NCI-H146 (cell line): Measurements from ENCODE around the gene CFAP221.

Source experiments
- DNase-seq: peaks from one replicate; lab custom pipeline; 2025; lab: John Stamatoyannopoulos, UW

Gene CFAP221

GRCh38 chr2:119681203-119681867, 137.1 kb downstream of the CFAP221 start:
- no peak for DNase-seq

GRCh38 chr2:119681868-119682220, 137.6 kb downstream of the CFAP221 start:
- no peak for DNase-seq

GRCh38 chr2:119682578-119682977, 138.3 kb downstream of the CFAP221 start:
- no peak for DNase-seq

GRCh38 chr2:119683074-119683712, 138.9 kb downstream of the CFAP221 start:
- DNase-seq: no peak

DNA sequence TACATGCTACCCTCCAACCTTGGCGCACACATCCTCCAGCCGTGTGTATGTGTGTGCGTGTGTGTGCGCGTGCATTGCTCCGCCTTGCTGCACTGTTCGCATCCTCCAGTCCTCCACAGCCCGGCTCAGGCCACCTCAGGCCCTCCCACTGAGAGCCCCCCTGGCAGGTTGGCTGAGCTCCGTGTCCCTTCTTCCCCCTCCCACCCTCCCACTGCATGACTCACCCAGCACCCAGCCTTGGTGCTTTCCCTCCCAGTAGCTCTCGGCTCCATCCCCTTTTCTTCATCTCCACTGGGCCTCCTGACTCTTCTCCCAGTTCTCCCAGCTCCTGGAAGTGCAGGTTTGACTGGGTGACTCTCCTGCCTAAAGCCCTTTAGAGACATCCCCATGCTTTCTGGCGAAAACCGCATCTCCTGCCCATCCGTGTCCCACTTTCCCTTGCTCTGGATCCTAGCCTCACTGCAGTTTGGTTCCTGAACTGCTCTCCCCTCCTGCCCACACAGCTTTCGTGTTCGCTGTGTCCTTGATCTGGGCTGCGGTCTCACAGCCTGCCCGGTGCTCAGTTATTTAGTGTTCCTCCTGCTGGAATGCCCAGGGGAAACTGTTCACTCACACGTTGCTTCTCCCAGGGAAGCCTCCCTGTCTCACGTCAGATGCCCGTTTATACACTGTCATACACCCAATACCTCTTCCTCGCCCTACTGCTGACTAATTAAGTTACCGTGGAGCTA, 139.6 kb downstream of the CFAP221 start:
- no peak for DNase-seq

- DNase-seq: no peak
Measured at GRCh38 chr2:119684518-119684917, 140.3 kb downstream of the CFAP221 start.

DNA sequence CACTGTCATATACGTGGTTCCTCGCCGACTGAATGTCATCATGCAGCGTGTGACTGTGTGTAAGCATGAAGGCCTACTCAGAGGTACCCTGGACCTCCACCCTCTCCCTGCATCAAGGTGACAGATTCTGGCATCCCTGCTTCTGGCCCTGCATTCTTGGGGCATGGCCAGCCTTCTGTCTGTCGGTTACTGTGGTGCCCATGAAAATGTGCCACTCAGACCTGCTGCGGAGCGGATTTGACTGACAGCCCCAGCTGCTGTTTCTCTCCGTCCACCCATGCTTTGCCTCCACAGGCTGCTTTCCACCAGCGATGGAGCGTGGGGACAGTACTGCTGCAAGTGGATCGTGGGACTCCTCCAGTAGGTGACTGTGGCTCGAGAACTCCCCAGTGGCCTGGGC, 144.4 kb downstream of the CFAP221 start:
- no peak for DNase-seq

- no peak for DNase-seq
Measured at GRCh38 chr2:119689218-119689617, 145.0 kb downstream of the CFAP221 start.

DNA sequence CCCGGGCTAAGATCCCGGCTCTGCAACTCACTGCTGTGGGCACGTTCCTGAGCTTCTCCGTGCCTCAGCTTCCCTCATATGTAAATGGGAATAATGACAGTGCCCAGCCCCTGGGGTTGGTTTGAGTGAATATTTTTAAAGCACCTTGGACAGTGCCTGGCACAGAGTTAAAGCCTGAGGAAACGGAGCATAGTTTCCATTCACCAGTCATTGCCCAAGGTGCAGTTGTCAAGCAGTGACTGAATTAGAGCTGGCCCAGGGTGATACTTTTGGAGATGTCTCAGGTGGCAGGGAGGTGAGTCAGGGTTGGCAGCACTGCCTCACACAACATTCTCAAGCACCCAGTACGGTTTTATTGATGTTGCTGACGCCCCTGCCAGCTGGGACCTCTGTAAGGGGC, 146.9 kb downstream of the CFAP221 start:
- no peak for DNase-seq

DNA sequence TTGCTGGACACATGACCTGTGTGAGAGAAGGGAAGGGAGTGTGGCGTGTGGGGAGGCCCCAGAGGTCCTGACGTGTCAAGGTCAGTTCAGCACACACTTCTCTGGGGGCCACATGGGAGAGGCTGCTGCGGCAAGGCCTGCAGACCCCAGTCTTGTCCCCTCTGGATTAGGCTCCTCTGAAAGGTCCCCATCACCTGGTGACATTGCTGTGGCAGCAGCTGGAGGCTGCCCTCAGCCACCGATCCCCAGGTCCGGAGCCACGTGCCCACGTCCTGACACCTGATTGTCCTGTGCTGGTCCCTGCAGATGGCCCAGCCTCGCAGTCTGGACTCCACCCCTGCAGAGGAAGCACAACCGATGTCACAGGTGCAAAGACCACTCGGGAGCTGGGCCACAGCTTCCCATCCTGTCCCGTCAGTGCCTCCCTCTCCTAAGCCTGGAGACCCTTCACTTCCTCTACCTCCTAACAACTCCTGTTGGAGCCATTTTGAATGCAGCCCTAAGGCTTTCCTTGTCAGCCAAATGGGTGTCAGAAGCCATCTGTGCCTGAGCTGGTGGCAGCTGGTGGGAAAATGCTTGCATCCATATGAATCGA, 147.5 kb downstream of the CFAP221 start:
- DNase-seq: no peak

- DNase-seq: no peak
Measured at GRCh38 chr2:119692310-119692709, 148.1 kb downstream of the CFAP221 start.

DNA sequence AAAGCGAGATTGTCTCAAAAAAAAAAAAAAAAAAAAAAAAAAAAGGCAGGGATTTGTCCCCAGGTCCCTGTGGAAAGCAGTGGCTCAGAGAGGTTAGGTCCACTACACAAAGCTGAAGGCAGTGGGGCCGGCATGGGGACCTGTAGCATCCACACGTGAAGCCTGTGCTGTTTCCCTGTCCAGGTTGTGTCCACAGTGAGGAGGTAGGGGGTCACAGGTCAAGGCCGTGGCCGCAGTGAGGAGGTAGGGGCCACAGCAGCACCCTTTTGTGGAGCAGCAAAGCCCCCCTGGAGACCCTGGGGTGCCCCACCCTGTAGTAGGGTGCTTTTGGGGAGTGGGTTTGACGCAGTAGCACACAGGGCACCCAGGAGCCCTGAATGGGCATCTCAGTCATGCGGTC, 148.7 kb downstream of the CFAP221 start:
- DNase-seq: no peak

DNA sequence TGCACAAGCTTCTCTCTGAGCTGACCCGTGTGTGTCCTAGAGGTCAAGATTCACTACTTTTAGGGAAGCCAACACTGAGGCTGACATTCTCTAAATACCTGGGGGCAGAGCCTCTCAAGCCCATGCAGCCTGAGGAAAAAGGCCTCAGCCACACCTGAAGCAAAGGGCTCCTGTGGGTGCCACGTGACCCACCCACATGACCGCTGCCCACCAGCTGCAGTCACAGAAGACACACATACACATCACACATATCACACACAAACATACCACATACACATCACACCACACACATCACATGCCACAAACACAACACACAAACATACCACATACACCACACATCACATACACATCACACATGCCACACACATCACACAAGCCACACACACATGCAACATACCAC, 149.3 kb downstream of the CFAP221 start:
- DNase-seq: no peak

- no peak for DNase-seq
Measured at GRCh38 chr2:119693967-119694366, 149.7 kb downstream of the CFAP221 start.

DNA sequence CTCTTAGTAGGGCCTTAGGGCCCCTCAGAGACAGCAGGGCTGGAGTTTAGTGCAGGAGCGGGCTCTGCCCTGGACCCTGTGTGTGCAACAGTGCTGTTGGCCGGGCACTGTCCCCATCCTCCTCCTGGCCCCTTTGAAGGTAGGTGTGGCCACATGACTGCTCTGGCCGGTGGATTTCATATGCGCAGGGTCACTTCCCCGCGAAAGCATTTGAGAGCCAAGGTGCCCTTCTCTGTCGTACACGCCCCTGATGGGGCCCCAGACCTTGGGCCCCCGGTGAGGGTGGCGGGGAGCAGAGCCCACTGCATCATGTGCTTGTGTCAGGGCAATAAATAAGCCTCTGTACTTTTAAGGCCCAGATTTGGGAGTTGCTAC, 150.2 kb downstream of the CFAP221 start:
- DNase-seq: no peak

- DNase-seq: no peak
Measured at GRCh38 chr2:119694845-119695521, 150.7 kb downstream of the CFAP221 start.

DNA sequence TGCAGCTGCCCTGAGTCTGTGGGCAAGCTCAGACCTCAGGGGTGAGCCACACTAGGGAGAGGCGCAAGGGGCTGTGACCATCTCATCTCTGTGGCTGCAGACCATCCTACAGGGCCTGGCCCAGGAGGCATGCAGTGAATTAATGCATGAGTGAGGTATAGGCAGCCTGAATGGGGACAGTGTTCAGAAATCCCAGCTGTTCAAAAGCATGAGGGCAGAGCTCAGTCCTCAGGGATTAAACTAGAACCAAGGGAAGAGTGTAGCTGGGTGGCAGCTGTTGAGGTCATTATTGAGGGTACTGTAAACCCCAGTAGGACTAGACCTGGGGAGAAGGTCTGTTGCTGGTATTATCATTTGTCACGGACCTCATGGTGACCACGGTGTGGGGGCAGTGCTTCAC, 151.8 kb downstream of the CFAP221 start:
- no peak for DNase-seq

DNA sequence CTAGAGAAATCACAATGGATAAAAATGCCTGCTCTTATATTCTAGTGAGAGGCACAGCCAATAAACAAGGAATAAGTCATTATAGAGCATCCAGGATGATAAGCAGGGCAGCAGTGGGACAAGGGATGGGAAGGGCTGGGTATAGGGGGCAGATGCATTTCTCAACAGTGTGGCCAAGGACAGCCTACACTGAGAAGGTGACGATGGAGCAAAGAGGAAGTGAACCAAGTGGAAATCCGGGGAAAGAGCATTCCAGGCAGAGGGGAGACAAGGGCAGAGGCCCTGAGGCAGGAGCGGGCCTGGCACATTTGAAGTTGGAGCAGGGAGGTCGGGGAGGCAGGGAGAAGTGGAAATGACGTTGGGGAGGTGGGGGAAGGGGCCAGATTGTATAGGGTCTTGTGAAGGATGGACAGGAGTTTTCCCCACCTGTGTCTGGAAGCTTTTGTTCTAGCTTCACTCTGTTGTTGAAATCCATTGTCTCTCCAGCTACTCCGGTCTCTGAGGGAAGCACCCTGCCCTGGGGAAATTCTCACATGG, 152.3 kb downstream of the CFAP221 start:
- DNase-seq: no peak

- no peak for DNase-seq
Measured at GRCh38 chr2:119697290-119698020, 153.2 kb downstream of the CFAP221 start.

DNA sequence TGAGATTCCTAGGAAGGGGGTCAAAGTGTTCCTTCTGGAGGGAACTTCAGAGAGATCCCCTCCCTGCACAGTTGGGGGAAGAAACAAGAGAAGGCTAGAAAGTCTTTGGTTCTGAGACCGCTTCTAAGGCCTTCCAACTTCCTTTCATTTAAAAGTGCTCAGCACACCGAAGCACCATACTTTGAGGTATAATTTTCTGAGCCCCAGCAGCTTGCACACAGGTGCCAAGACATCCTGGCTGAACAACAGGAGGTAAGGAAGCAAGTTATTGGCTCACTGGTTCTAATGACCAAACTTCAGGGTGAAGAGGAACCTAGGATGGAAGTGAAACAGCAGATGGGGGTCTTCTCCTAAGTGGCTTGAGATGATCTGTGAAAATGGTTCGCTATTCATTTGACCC, 154.0 kb downstream of the CFAP221 start:
- no peak for DNase-seq

DNA sequence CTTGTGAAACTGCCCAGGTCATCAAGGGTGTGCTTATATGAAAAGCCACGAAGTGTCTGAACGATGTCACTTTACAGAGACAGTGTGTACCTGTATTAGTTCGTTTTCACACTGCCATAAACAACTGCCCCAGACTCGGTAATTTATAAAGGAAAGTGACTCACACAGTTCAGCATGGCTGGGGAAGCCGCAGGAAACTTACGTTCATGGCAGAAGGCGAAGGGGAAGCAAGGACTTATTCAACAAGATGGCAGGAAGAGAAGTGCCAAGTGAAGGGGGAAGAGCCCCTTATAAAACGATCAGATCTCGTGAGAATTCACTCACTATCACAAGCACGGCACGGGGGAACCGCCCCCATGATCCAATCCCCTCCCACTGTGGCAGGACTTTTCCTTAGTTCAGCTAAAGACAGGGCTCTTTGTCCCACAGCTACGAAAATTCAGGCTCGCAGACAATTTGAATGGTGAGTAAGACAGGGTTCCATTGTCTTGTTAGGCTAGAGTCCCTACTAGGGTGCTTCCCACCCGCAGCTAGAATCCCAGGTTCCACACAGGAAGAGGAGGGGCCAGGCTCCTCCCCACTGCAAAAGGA, 154.9 kb downstream of the CFAP221 start:
- peak; percentile 43 for DNase-seq
